ENCODE results near the gene PACRG. TPM values are rescaled to one million over a fixed set of nuclear protein-coding genes. Genes with fewer than 3 reads are reported as not detected.

Gene PACRG
- total and polyA plus RNA-seq, 2 of the 13 experiments (the other 11 are each of a cell fraction or from before 2014, with no cell fraction given) = 0.13 TPM; not detected in 1

- 30% methylated on average over 5 of the region's 5 CpGs for WGBS (ENCODE audit: low lambda C conversion rate)
- BruUV-seq (replicated peaks) = no TSS peak
- Histone ChIP-seq H3K27me3 (ENCODE audit: control insufficient read depth in 1 of 2, insufficient read depth in 2 of 2, low read length in 2 of 2) (no peaks in the 10 kb centered on the region), H3K9ac (ENCODE audit: insufficient read depth, low read depth, low read length) (no peak overlapping the region), H3K79me2 (ENCODE audit: insufficient read depth, low read length) (no peaks in the 10 kb centered on the region), H3K4me1 (ENCODE audit: insufficient read depth, low read length) (no peaks in the 10 kb centered on the region), H3K36me3 (replicated peaks in 1 of 2; ENCODE audit: control insufficient read depth in 1 of 2, insufficient read depth in 2 of 2, low read length in 2 of 2) (no peaks in the 10 kb centered on the region), H3K4me3 (replicated peaks in 1 of 3; ENCODE audit: insufficient read depth in 1 of 3, low read depth in 2 of 3, low read length in 3 of 3) (no peak overlapping the region), H3K9me3 (ENCODE audit: low read length) (peaks cover 17% of the 10 kb centered on the region), H4K20me1 (ENCODE audit: insufficient read depth, low read length) (no peaks in the 10 kb centered on the region), H2AFZ (ENCODE audit: low read length) (no peak overlapping the region), H3K27ac (ENCODE audit: extremely low read length, insufficient read depth, low read length) (no peak overlapping the region), H3K4me2 (ENCODE audit: low read depth, low read length) (no peak overlapping the region)
- intact Hi-C loops (cut with micrococcal nuclease; ENCODE audit: unreplicated experiment) = no loop called here
- DNase-seq (ENCODE audit: low spot score) (no peak), FAIRE-seq (no peak), ATAC-seq (no peak)
- in situ Hi-C loops (cut with HindIII; ENCODE audit: extremely low pct_ligation_motif_present, low pct_unique_long_range_greater_than_20kb) = no loop called here
- ChIA-PET CTCF (ENCODE audit: low intra/inter-chr PET ratio, low total read pairs) (no interaction called here), POLR2A (no interaction called here)
- TF ChIP-seq MAFF (IDR thresholded peaks at IDR 0.05; ENCODE audit: low read depth, low read length) = peak; percentile 60
- peak; percentile 61 to 75 for TF ChIP-seq MAFK (conservative IDR thresholded peaks at IDR 0.05 in 1 of 2, IDR thresholded peaks at IDR 0.05 in 1 of 2; ENCODE audit: low read length in 2 of 2)
- no peak for TF ChIP-seq MTA3 (CRISPR knock-in tag; IDR thresholded peaks at IDR 0.05)
These were observed 185.4 kb downstream of the PACRG start for GRCh38 chr6:162913206-162913605.

GRCh38 chr6:162917506-162917905 is 189.7 kb downstream of the PACRG start:
- ATAC-seq (no peak), FAIRE-seq (no peak), DNase-seq (ENCODE audit: low spot score) (no peak)
- no peaks in the 10 kb centered on the region for H3K27me3 ChIP-seq (ENCODE audit: control insufficient read depth in 1 of 2, insufficient read depth in 2 of 2, low read length in 2 of 2)
- ChIA-PET POLR2A (no interaction called here), CTCF (ENCODE audit: low intra/inter-chr PET ratio, low total read pairs) (no interaction called here)
- intact Hi-C loops (cut with micrococcal nuclease; ENCODE audit: unreplicated experiment) = no loop called here
- H3K4me3 ChIP-seq (replicated peaks in 1 of 3; ENCODE audit: insufficient read depth in 1 of 3, low read depth in 2 of 3, low read length in 3 of 3) = no peak overlapping the region
- no peaks in the 10 kb centered on the region for H3K36me3 ChIP-seq (replicated peaks in 1 of 2; ENCODE audit: control insufficient read depth in 1 of 2, insufficient read depth in 2 of 2, low read length in 2 of 2)
- no peaks in the 10 kb centered on the region for H3K79me2 ChIP-seq (ENCODE audit: insufficient read depth, low read length)
- peaks cover 18% of the 10 kb centered on the region for H3K9me3 ChIP-seq (ENCODE audit: low read length)
- in situ Hi-C loops (cut with HindIII; ENCODE audit: extremely low pct_ligation_motif_present, low pct_unique_long_range_greater_than_20kb) = no loop called here
- H3K4me2 ChIP-seq (ENCODE audit: low read depth, low read length) = no peak overlapping the region
- no peak overlapping the region for H2AFZ ChIP-seq (ENCODE audit: low read length)
- H3K9ac ChIP-seq (ENCODE audit: insufficient read depth, low read depth, low read length) = no peak overlapping the region
- H4K20me1 ChIP-seq (ENCODE audit: insufficient read depth, low read length) = no peaks in the 10 kb centered on the region
- no peak for TF ChIP-seq CBX5 (CRISPR knock-in tag; IDR thresholded peaks at IDR 0.05; ENCODE audit: borderline replicate concordance)
- TF ChIP-seq SMAD1 (CRISPR knock-in tag; IDR thresholded peaks at IDR 0.05; ENCODE audit: borderline replicate concordance, low read depth) = no peak
- TF ChIP-seq SPEN (CRISPR knock-in tag; IDR thresholded peaks at IDR 0.05; ENCODE audit: low read depth) = no peak
- WGBS (ENCODE audit: low lambda C conversion rate) = 37% methylated on average over 1 of the region's 1 CpG
- H3K27ac ChIP-seq (ENCODE audit: extremely low read length, insufficient read depth, low read length) = no peak overlapping the region
- H3K4me1 ChIP-seq (ENCODE audit: insufficient read depth, low read length) = no peaks in the 10 kb centered on the region
- BruUV-seq (replicated peaks) = no TSS peak
